Heart right ventricle (tissue), 16 donors: ENCODE results near the gene ZNF19. TPM values are rescaled to one million over a fixed set of nuclear protein-coding genes. Genes with fewer than 3 reads are reported as not detected.

ENCODE experiments used
- ATAC-seq, 8 donors: fragments of 200-7000 bp; cut with Tn5 transposase; one replicate each; pipeline ENCODE4 v1.9.1; 2020; ENCODE audit warnings: mild to moderate bottlenecking in 8 of 8, moderate library complexity in 8 of 8, moderate number of reproducible peaks in 1 of 8
- DNase-seq, 2 donors: peaks; one replicate each; pipeline ENCODE4 v3.0.0-alpha.2; 2020
- H3K27ac ChIP-seq, 10 donors: fragments of 200-600 bp; sonication (generic) in 2 of 10; one replicate each; pipeline versions ENCODE4 v1.5.0 to v1.8.0; 2020 to 2022; ENCODE audit warnings: mild to moderate bottlenecking in 3 of 10
- H3K27me3 ChIP-seq, 7 donors: fragments of 200-600 bp; one replicate each; pipeline ENCODE4 v1.8.0; 2021 to 2022; ENCODE audit warnings: mild to moderate bottlenecking in 2 of 7
- H3K36me3 ChIP-seq, 9 donors: fragments of 200-600 bp; sonication (generic) in 1 of 9; one replicate each; pipeline versions ENCODE4 v1.5.0 to v1.8.0; 2020 to 2022; ENCODE audit warnings: mild to moderate bottlenecking in 2 of 9
- H3K4me1 ChIP-seq, 9 donors: fragments of 200-600 bp; sonication (generic) in 1 of 9; one replicate each; pipeline versions ENCODE4 v1.5.0 to v1.8.0; 2020 to 2022; ENCODE audit warnings: mild to moderate bottlenecking in 4 of 9
- H3K4me3 ChIP-seq, 10 donors: fragments of 200-600 bp; sonication (generic) in 2 of 10; one replicate each; pipeline versions ENCODE4 v1.5.0 to v1.8.0; 2020 to 2022; ENCODE audit warnings: mild to moderate bottlenecking in 7 of 10, moderate library complexity in 2 of 10
- H3K9me3 ChIP-seq, 11 donors: fragments of 200-600 bp in 10 of 11; sonication (generic) in 2 of 11; one replicate each; pipeline versions ENCODE4 v1.5.0 to v1.8.0; 2013 to 2022; ENCODE audit warnings: mild to moderate bottlenecking in 2 of 11, control low read depth in 1 of 11, moderate library complexity in 1 of 11
- CTCF ChIP-seq, 9 donors: fragments of 200-600 bp; sonication (generic) in 2 of 9; IDR thresholded peaks; one replicate each; pipeline versions ENCODE4 v1.5.0 to v1.8.0; 2021 to 2022; ENCODE audit warnings: antibody characterized with exemption in 9 of 9, mild to moderate bottlenecking in 5 of 9, moderate library complexity in 1 of 9
- WGBS, 2 donors: extraction: QIAGEN DNeasy Blood & Tissue Kit; methylation state at CpG; one replicate each; pipeline ENCODE4 v1.1.7; 2013; ENCODE audit warnings: inconsistent platforms in 1 of 2; 5-methylcytosine and 5-hydroxymethylcytosine counted together
- intact Hi-C, 10 donors: fragments of 100-400 bp; cut with DNase I; formaldehyde crosslinking; loops; one replicate each; pipeline versions ENCODE4 v1.11.1 to v1.14.2; 2022
- polyA plus RNA-seq, 2 donors: library from polyadenylated mRNA; stranded (reverse); fragments of 200-250 nt; gene quantifications; one replicate each; pipeline ENCODE4 v1.2.3, GENCODE V29; 2013
- total RNA-seq, 10 donors: library from RNA; stranded (reverse); fragmentation: NEBNext Ultra II Directional in 3 of 10; extraction: Animal tissue kit (Norgen Biotek cat#: 25700) in 3 of 10; gene quantifications; one replicate each; pipeline versions ENCODE4 v1.2.1 to v1.2.4, GENCODE V29; 2021 to 2023
- donor health status: Arrhythmogenic right ventricular cardiomyopathy.
- donor health status: ischemic (EF 13 %, LVEDD 7.1; RV severe dilation, severe dysfunction).
- donor health status: healthy with polysubstance abuse.
- donor health status: DM: no; HTN: yes; CAD: no.
- donor health status: DM: no; HTN: no; CAD: no.
- donor health status: ischemic (EF 25% LVEDD 6.9; RV normal size, moderate dysfunction).
- donor health status: ischemic (EF 25% LVEDD 5.7; RV mildly dilated, moderate dysfunction).
- donor health status: healthy.
- donor health status: DM: yes; HTN: yes; CAD: no.
- donor health status: Ischemic cardiomyopathy.
- donor health status: ischemic (EF 35%, LVEDD 5.7; RV mildly dilated, moderate dysfunction).
- donor health status: nonischemic (EF 11% LVEDD 7.7; RV severe dilation, severe dysfunction).
- donor health status: DM: yes; HTN: yes; CAD: no.
- donor health status: PGD.
- donor health status: ischemic (EF 29% LVEDD 5.4; RV normal size, mild dysfunction).
- donor health status: nonischemic (EF 23%, LVEDD 6.1; RV moderate dilation, normal function).

Gene ZNF19
- total and polyA plus RNA-seq, 12 donors = 0.59 to 3.4 (median 1.5) TPM

- Histone ChIP-seq H3K9me3 (no peaks in the 10 kb centered on the region), H3K4me1 (peaks cover 0 to 9% (median 0%) of the 10 kb centered on the region in 9 donors), H3K27me3 (peaks cover 0 to 63% (median 40%) of the 10 kb centered on the region in 7 donors), H3K36me3 (no peaks in the 10 kb centered on the region), H3K4me3 (no peak overlapping the region), H3K27ac (no peak overlapping the region)
- no peak for ATAC-seq
- TF ChIP-seq CTCF (IDR thresholded peaks at IDR 0.05) = no peak
- intact Hi-C loops = no loop called here
- DNase-seq = no peak
- WGBS, 2 donors = 71 to 73% methylated on average over 4 of the region's 4 CpGs
Measured at GRCh38 chr16:71528863-71529262, 39.7 kb upstream of the ZNF19 start.

GRCh38 chr16:71528257-71528656 lies 39.1 kb upstream of the ZNF19 start:
- no peak overlapping the region for H3K4me3 ChIP-seq
- no peak overlapping the region for H3K27ac ChIP-seq
- DNase-seq (no peak), ATAC-seq (no peak)
- intact Hi-C loops = no loop called here
- peaks cover 0 to 9% (median 0%) of the 10 kb centered on the region in 9 donors for H3K4me1 ChIP-seq
- H3K36me3 ChIP-seq = no peaks in the 10 kb centered on the region
- H3K27me3 ChIP-seq = peaks cover 0 to 65% (median 44%) of the 10 kb centered on the region in 7 donors
- 75 to 76% methylated on average over 1 of the region's 1 CpG for WGBS, 2 donors
- no peak for TF ChIP-seq CTCF (IDR thresholded peaks at IDR 0.05)
- no peaks in the 10 kb centered on the region for H3K9me3 ChIP-seq

- DNase-seq (no peak), ATAC-seq (peak in 3 of 8 donors; percentile 38 to 75 (median 41))
- TF ChIP-seq CTCF (IDR thresholded peaks at IDR 0.05) = no peak
- no peak within 1 kb of the TSS for H3K4me3 ChIP-seq
- H3K27me3 ChIP-seq = peaks cover 0 to 75% (median 43%) of the 10 kb centered on the region in 7 donors
- H3K36me3 ChIP-seq = no peaks in the 10 kb centered on the region
- H3K9me3 ChIP-seq = no peaks in the 10 kb centered on the region
- no peak within 1 kb of the TSS for H3K27ac ChIP-seq
- H3K4me1 ChIP-seq = peaks cover 0 to 9% (median 0%) of the 10 kb centered on the region in 9 donors
- intact Hi-C loops = no loop called here
- 4 to 5% methylated on average over 9 of the region's 9 CpGs for WGBS, 2 donors
Measured at GRCh38 chr16:71526111-71526631, 37.0 kb upstream of the ZNF19 start, which contains the start of gene CHST4. Gene CHST4, plus strand, starts transcription at chr16:71526426. Its CDS starts 10,252 bp downstream, at chr16:71536678.

- ATAC-seq (no peak), DNase-seq (no peak)
- Histone ChIP-seq H3K9me3 (no peaks in the 10 kb centered on the region), H3K27me3 (peaks cover 0 to 63% (median 38%) of the 10 kb centered on the region in 7 donors), H3K27ac (no peak overlapping the region), H3K4me1 (peaks cover 0 to 9% (median 0%) of the 10 kb centered on the region in 9 donors), H3K36me3 (no peaks in the 10 kb centered on the region), H3K4me3 (no peak overlapping the region)
- WGBS, 2 donors = 50 to 54% methylated on average over 16 of the region's 16 CpGs
- intact Hi-C loops = no loop called here
- TF ChIP-seq CTCF (IDR thresholded peaks at IDR 0.05) = no peak
Measured at GRCh38 chr16:71524566-71525553, 35.7 kb upstream of the ZNF19 start.
